Measurements from ENCODE around the gene CPHXL2.

CPHXL2 gene

GRCh38 chr16:75624921-75625334 lies 51.9 kb downstream of the CPHXL2 start:
- H3K4me3 ChIP-seq (ENCODE audit: low read length) = no peak overlapping the region
- no peaks in the 10 kb centered on the region for H3K27me3 ChIP-seq (replicated peaks; ENCODE audit: insufficient read depth, low read length)
- H3K9me2 ChIP-seq (replicated peaks; ENCODE audit: insufficient read depth, low read length) = no peaks in the 10 kb centered on the region
- H3K79me2 ChIP-seq (ENCODE audit: low read length) = peaks cover 5% of the 10 kb centered on the region
- H3K36me3 ChIP-seq (replicated peaks; ENCODE audit: insufficient read depth, low read length) = no peaks in the 10 kb centered on the region
- no peak overlapping the region for H3K27ac ChIP-seq (ENCODE audit: low read length)
- H3K4me2 ChIP-seq (ENCODE audit: low read depth, low read length) = no peak overlapping the region
- H3K4me1 ChIP-seq (ENCODE audit: low read length) = no peaks in the 10 kb centered on the region
- H3F3A ChIP-seq (ENCODE audit: insufficient read depth, low read length) = peaks cover 3% of the 10 kb centered on the region; the same call in 1 of the 2 replicates
- no peaks in the 10 kb centered on the region for H3K9me3 ChIP-seq (replicated peaks; ENCODE audit: insufficient read depth, low read length)
- no peak overlapping the region for H3K9ac ChIP-seq (ENCODE audit: low read length)
- TF ChIP-seq EZH2 (optimal IDR thresholded peaks at IDR 0.05; ENCODE audit: low read depth, low read length) (no peak), CTCF (IDR thresholded peaks at IDR 0.05; ENCODE audit: low read length) (no peak), EZH2phosphoT487 (IDR thresholded peaks at IDR 0.05; ENCODE audit: low read length) (no peak)
- H4K20me1 ChIP-seq (ENCODE audit: insufficient read depth, low read length) = no peaks in the 10 kb centered on the region
- no peak overlapping the region for H2AFZ ChIP-seq (ENCODE audit: low read length)
- DNase-seq = no peak

- Histone ChIP-seq H3K27ac (ENCODE audit: low read length) (peak within 1 kb of the TSS; percentile 55; the same call in 1 of the 2 replicates), H3K4me3 (ENCODE audit: low read length) (peak within 1 kb of the TSS; percentile 80), H2AFZ (ENCODE audit: low read length) (peak within 1 kb of the TSS; percentile 48; the same call in 1 of the 2 replicates), H3K9ac (ENCODE audit: low read length) (peak within 1 kb of the TSS; percentile 84), H3K79me2 (ENCODE audit: low read length) (peaks cover 5% of the 10 kb centered on the region), H3K36me3 (replicated peaks; ENCODE audit: insufficient read depth, low read length) (no peaks in the 10 kb centered on the region), H3K4me2 (ENCODE audit: low read depth, low read length) (peak within 1 kb of the TSS; percentile 61), H4K20me1 (ENCODE audit: insufficient read depth, low read length) (no peaks in the 10 kb centered on the region), H3F3A (ENCODE audit: insufficient read depth, low read length) (peaks cover 3% of the 10 kb centered on the region; the same call in 1 of the 2 replicates), H3K27me3 (replicated peaks; ENCODE audit: insufficient read depth, low read length) (no peaks in the 10 kb centered on the region), H3K9me2 (replicated peaks; ENCODE audit: insufficient read depth, low read length) (no peaks in the 10 kb centered on the region), H3K9me3 (replicated peaks; ENCODE audit: insufficient read depth, low read length) (no peaks in the 10 kb centered on the region), H3K4me1 (ENCODE audit: low read length) (no peaks in the 10 kb centered on the region)
- TF ChIP-seq EZH2phosphoT487 (IDR thresholded peaks at IDR 0.05; ENCODE audit: low read length) (no peak), EZH2 (optimal IDR thresholded peaks at IDR 0.05; ENCODE audit: low read depth, low read length) (no peak), CTCF (IDR thresholded peaks at IDR 0.05; ENCODE audit: low read length) (no peak)
- DNase-seq = peak; percentile 94
Measured at GRCh38 chr16:75622761-75623605, 53.8 kb downstream of the CPHXL2 start, which contains the start of gene ADAT1. TSS of gene ADAT1 (minus strand) at chr16:75623281. CDS start at chr16:75620799, 2,482 bp downstream.

GRCh38 chr16:75621170-75621477 lies 55.7 kb downstream of the CPHXL2 start:
- Histone ChIP-seq H3K4me2 (ENCODE audit: low read depth, low read length) (no peak overlapping the region), H3K27me3 (replicated peaks; ENCODE audit: insufficient read depth, low read length) (no peaks in the 10 kb centered on the region), H4K20me1 (ENCODE audit: insufficient read depth, low read length) (no peaks in the 10 kb centered on the region), H3F3A (ENCODE audit: insufficient read depth, low read length) (peaks cover 3% of the 10 kb centered on the region; the same call in 1 of the 2 replicates), H3K27ac (ENCODE audit: low read length) (no peak overlapping the region), H3K36me3 (replicated peaks; ENCODE audit: insufficient read depth, low read length) (no peaks in the 10 kb centered on the region), H3K4me3 (ENCODE audit: low read length) (no peak overlapping the region), H2AFZ (ENCODE audit: low read length) (no peak overlapping the region), H3K9me3 (replicated peaks; ENCODE audit: insufficient read depth, low read length) (no peaks in the 10 kb centered on the region), H3K79me2 (ENCODE audit: low read length) (peaks cover 5% of the 10 kb centered on the region), H3K9me2 (replicated peaks; ENCODE audit: insufficient read depth, low read length) (no peaks in the 10 kb centered on the region), H3K9ac (ENCODE audit: low read length) (no peak overlapping the region), H3K4me1 (ENCODE audit: low read length) (no peaks in the 10 kb centered on the region)
- DNase-seq = peak; percentile 9
- TF ChIP-seq CTCF (IDR thresholded peaks at IDR 0.05; ENCODE audit: low read length) = peak; percentile 20; the same call in 1 of the 2 replicates
- no peak for TF ChIP-seq EZH2phosphoT487 (IDR thresholded peaks at IDR 0.05; ENCODE audit: low read length)

Data from MM.1S (cell line).